ENCODE data around the gene MPP1.
A peak's percentile ranks its signal among the peaks of the same experiment; 100 is the strongest.

MPP1 gene

GRCh38 chrX:154774622-154775021 is 30.7 kb downstream of the MPP1 start:
- DNase-seq: no peak

DNA sequence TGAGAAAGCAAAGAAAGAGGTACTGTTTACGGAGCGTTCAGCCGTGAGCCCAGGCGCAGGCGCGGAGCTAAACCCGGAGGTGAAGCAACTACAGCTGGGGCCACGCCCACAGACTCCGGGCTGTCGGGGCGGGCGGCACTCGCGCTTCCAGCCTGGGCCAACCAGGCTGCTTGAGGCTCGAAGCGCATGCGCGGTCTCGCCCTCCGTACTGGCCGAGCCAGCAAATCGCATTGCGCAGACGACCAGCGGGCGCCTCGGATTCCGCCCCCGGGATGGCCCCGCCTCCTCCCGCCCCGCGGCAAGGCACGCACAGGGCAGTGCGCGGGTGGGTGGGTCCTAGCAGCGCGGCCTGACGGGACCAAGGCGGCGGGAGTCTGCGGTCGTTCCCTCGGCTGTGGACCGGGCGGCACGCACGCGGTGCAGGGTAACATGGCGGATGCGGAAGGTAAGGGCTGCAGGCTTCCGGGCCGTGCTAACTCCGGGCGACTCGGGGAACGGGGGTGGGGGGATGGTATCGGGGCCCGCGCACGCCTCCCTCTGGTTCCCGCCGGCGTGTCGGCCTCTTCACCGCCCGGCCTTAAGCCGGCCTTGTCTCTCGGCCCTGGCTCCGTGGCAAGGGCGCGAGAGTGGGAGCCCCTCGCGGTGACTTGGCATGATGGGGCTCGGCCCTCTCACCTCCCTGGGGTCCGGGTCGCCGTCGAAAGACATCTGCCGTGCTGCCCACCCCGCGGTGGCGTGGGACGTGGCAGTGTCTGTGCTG is 42.6 kb downstream of the MPP1 start, which contains the start of gene DKC1:
DKC1 (plus strand) TSS at position 328 of the 760 bp plus-strand sequence; CDS start at position 430, 102 bp downstream.
- peak; percentile 93 for DNase-seq

DNA sequence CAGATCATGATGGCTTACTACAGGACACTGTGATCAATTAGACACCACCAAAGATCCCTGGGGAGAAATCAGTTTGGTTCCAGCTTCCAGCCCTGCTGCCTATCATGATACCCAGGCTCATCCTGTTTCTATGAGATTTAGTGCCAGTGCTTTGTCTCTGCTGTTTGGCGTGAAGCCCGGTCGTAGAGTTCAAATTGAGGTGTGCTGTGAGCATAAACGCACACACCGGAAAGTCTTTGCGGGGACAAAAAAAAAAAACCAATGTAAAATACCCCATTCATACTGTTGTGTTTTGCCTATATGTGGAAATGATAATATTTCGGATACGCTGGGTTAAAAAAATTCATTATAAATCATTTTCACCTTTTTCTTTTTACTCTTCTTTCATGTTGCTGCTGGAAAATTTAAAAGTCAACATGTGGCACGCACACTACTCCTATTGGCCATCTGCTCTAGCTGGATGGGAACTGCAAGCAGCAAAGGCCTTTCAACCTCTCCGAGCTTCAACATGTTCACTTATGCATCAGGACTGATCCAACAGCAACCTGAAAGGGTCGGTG is 43.2 kb downstream of the MPP1 start:
- DNase-seq: no peak

- no peak for DNase-seq
Observed at GRCh38 chrX:154758696-154759095, 46.6 kb downstream of the MPP1 start.

DNA sequence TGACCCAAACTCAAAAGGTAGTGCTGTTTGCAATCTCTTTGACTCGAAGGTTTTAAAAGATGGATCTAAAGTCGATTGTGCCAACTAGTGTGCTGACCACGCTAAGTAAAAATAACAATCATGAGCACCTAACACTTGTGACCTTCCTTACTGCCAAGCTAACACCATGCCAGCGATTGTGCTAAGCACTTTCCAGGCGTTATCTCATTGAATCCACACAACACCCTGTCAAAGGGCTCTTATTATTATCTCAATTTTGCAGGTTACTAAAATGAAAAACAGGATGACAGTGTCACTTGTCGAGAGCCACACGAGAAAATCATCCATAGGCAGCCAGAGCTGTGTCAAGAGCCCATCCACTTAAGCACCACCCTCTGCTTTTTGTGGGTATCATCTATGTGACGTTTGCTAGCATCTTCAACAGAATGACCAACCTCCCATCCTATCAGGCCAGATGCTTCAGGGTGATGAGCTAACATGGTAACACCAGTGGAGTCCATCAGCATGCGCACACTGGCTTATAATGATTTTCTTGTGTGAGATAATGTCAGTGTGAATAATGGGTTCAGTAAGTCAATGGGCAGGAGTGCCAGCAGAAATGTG is 53.5 kb downstream of the MPP1 start:
- no peak for DNase-seq

DNA sequence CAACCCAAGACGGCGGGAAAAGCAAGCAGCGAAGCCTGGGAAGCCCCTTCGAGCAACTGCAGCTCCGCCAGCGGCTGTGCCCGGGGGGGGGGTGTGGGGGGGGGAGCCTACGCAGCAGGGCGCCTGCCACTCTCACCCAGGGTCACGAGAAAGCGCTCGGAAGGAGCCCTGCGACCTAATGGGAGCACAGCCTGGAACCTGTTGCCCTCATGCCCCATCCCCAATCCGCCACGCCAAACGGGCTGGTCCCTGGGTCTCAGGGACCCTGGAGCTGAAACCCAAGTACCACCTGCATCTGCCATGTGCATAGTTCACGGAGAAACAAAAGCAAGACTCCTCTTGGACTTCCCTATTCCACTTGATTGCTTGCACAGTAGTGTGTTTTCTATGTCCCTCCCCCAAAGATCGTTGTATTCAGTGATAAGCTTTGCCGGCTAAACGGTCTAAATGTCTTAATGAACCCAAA is 54.0 kb downstream of the MPP1 start:
- no peak for DNase-seq

DNA sequence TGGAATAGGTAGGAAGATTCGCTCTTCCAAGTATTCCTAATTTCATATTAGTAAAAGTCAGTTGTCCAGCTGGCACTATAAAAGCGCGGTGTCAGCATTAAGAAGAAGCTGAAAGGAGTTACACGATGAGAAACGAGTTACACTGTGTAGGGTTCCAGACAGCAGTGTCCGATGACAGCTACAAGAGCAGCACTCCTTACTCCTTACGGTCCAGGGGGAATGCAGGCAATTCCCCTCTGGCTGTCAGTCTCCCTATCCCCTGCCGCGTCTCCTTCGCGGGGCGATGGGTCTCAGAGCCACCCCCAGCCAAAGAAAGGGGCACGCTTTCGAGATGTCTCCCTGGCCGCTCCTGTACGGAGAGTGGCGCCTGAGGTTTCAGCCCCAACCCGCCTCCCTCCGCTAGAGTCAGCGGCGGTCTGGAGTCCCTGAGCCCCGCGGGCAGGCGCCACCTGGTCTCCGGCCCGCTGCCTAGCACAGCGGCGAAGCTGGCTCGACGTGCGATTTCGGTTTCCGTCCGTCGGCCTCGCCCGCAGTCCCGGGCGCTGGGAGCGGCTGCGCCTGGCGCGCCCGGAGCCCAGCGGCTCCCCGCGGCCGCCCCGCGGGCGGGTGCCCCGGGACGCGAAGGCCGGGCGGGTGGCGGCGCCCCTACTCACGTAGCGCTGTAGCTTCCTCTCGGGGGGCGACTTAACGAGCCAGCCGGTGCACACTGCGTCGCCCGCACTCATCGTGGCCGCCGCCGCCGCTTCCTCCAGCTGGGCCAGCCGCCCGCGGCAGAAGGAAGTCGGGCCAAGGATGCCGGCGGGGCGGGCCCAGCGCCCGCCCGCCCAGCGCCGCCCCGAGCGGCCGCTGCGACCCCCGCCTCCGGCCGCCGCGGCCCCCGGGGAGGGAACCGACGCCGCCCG is 54.7 kb downstream of the MPP1 start, which contains the start of gene GAB3:
GAB3 (minus strand) TSS at position 777 of the 902 bp plus-strand sequence; CDS start at position 725, 52 bp downstream.
- DNase-seq: peak; percentile 60

- DNase-seq: no peak
Observed at GRCh38 chrX:154749856-154750255, 55.4 kb downstream of the MPP1 start.

DNA sequence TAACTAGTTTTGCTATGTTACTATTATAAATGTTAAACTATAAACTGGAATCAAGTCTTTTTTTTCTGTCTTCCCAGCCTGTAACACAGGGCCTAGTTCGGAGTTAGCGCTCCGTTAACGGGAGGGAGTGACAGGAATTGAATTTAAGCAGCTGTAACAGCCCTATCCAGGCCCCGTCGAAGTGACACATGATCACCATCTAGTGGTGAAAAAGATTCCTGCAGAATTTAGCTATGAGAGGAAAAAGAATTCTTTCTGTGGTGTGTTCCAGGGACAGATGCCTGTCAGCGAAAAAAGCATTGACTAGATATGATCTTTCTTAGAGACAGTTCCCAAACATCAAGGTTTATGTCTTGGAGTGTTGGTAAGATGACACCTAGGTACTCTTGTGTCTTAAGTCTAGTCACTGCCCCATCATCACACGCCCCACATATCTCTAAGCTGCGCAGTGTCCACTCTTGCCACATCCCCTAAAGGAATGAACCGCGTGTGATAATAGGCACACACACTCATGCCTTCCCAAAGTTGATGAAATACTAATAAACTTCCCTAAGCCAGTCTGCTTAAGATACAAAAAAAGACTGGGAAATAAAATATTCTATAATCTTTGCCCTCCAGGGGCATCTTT is 56.5 kb downstream of the MPP1 start:
- peak; percentile 40 for DNase-seq

- DNase-seq: no peak
Observed at GRCh38 chrX:154742613-154743012, 62.7 kb downstream of the MPP1 start.

DNA sequence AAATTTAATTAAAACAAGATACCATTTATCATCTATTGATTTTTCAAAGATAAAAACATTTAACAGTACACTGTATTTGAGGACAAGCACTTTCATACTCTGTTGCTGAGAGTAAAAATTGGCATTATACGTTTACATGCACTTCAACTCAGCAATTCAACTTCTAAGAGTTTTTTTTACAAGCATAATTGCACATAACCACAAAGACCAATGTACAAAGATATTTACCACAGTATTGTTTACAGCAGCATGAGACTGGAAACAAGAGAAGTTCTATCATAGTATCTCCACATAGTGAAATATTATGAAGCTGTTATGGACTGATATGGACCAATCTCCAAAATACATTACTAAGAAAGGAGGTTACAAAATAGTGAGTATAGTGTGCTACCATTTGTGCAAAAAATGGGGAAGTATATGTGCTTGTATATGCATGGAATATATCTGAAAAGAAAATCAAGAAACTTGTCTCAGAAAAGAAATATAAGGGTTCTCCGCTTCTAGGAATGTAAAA is 65.3 kb downstream of the MPP1 start:
- no peak for DNase-seq

DNA sequence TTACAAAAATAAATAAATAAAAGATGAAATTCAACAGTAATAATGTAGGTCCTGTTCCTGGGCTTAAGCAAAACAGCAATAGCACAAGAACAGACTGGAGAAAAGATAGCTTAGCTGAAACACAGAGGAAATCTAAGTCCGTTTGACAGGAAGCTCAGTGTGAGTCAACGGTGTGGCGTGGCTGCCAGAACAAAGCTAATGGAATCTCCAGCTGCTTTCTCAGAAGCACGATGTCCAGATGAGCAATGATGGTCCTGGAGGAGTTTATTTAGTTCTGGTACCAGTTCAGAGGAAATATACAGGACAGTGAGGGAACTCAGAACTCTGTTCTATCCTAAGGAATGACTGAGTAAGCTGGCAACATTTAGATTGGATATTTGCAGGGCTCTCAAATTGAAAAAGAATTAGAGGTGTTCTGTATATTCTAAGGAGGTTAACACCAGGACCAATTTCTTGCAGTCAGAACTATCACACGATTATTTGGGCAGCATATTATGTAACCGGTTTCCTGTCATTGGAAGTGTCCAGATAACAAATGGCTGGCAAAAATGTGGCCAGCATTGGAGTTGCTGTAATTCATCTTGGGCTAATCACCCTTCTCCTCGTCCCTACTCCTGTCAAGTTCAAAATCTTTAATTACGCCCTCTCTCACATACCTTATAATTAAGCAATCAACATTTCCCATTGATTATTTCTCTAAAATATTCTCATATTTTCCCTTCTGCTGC is 67.1 kb downstream of the MPP1 start:
- peak; percentile 42 for DNase-seq

GRCh38 chrX:154737136-154737535 is 68.1 kb downstream of the MPP1 start:
- DNase-seq: no peak

DNA sequence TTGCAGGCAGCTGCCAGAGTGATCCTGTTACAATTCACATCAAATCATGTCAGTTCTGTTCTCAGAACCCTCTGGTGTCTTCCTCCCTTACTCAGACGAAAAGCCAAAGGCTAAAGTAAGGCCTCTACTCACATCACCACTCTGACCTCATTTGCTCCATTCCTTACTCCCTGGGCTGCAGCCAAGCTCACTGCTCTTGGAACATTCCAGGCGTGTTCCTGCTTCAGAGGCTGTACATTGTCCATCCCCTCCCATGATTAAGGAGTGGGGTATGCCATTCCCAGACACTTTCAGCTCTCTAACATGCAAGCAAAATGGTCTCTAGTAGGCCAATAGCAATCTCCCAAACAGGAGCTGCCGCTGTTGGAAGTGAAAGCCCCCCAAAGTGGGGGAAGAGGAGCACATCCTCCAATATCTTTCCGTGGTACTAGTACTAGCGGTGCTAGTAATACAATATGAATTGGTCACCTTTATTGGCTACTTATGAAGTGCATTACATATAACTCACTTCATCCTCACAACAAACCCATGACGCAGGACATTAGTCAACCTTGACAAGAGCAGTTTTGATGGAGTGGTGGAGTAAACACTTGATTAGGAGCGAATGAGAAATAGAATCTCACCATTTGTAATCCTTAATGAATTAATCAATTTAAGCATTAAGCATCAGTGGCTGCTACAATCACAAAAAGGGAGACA is 69.4 kb downstream of the MPP1 start:
- DNase-seq: no peak

DNA sequence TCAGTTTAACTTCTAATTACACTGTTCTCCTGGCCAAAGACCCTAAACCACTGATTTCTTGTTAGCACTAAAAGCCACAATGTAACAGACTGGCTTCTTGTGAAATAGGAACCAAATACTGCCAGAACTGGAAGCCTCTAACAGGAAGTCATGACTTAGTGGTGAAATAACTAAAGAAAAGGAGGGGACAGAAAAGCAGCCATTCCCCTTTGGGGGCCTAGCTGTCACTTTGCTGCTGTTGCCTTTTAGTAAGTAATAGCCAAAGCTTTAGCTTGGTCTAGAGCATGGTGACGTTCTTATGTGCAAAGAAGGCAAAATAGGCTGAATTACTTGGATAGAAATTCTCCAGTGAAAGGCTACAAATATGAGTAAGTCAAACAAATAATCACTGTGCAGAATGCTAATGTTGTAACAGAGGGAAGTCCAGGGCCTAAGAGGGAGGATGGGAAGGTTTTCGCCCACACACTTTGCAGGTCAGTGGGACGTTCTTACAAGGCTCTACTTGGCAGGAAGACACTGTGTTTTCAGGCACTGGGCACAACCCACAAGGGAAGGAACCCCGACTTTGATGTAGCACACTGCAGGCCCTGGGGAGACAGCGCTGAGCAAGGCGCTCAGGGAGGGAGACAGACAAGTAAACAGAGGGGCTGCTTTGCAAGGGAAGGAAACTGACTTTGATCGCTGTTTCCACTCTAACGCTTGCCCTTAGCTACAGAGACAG is 71.1 kb downstream of the MPP1 start:
- DNase-seq: peak; percentile 57

- DNase-seq: no peak
Observed at GRCh38 chrX:154733066-154733425, 72.2 kb downstream of the MPP1 start.

DNA sequence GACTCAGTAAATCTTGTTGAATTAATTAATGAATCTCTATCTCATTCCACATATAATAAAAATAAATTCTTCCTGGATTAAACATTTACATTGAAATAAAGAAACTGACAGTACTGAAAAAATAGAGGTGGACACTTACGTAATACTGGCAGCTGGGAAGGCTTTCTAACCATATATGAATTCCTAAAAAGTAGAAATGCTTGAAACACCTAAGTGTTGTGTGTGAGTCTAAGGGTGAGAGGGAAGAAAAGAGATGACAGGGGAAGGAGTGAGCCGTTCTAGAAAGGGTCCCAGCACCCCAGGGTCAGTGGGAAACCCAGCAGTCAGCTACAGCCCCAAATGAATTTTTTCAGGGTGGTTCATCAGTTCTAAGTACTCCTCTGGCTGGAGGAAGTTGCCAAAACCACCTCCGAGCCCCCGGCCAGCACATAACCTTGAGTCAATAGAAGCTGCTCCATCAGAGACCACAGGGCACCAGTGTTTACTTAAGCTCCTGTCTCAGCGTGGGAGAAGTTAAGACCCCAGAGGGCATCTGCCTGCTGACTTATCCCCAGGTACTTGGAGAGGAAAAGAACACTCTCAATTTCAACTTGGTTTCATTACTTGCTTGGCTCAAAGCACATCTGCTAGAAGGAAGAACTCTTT is 72.7 kb downstream of the MPP1 start:
- no peak for DNase-seq

- DNase-seq: no peak
Observed at GRCh38 chrX:154731881-154732280, 73.4 kb downstream of the MPP1 start.

GRCh38 chrX:154731184-154731583 is 74.1 kb downstream of the MPP1 start:
- no peak for DNase-seq
